B cell (primary cell): Measurements from ENCODE around the gene TSFM. TPM values are rescaled to one million over a fixed set of nuclear protein-coding genes. Genes with fewer than 3 reads are reported as not detected.

Experiments used
- ATAC-seq: fragments of 200-7000 bp; cut with Tn5 transposase; one replicate; pipeline ENCODE4 v1.10.0; 2021; ENCODE audit warnings: low read depth, mild to moderate bottlenecking, moderate number of reproducible peaks, moderate library complexity
- CTCF ChIA-PET: fragments of 350-600 bp; sonication (Branson Sonifier 250); formaldehyde crosslinking; loops from one replicate; lab custom pipeline; 2021; ENCODE audit warnings: antibody characterized with exemption, inconsistent platforms; lab: Charles Lee
- POLR2A ChIA-PET: fragments of 350-600 bp; sonication (Branson Sonifier 250); formaldehyde crosslinking; loops from one replicate; lab custom pipeline; 2021; ENCODE audit warnings: antibody characterized with exemption; lab: Charles Lee
- DNase-seq: peaks from one replicate; pipeline ENCODE4 v3.0.0; 2013
- H2AFZ ChIP-seq: 2 replicates; pipeline ENCODE4 v1.6.1; 2012; ENCODE audit warnings: mild to moderate bottlenecking, low read depth, low read length; ENCODE audit not compliant: insufficient read depth, poor library complexity, severe bottlenecking
- H3K27ac ChIP-seq, 2 donors: 1 replicate in 1 of 2; 2 replicates in 1 of 2; pipeline ENCODE4 v1.5.1; 2012 to 2013; ENCODE audit warnings: low read length in 2 of 2, mild to moderate bottlenecking in 2 of 2, moderate library complexity in 1 of 2
- H3K27me3 ChIP-seq, 4 experiments: fragments of 200-600 bp in 1 of 4; sonication (generic) in 1 of 4; replicated peaks in 1 of 4; 1 replicate in 2 of 4; 2 replicates in 2 of 4; pipeline versions ENCODE4 v1.6.1 to v1.7.0; 2013 to 2016; ENCODE audit warnings: low read length in 3 of 4, mild to moderate bottlenecking in 2 of 4, mixed read lengths in 1 of 4, moderate library complexity in 1 of 4; ENCODE audit not compliant: insufficient read depth in 4 of 4, control insufficient read depth in 3 of 4; ENCODE audit errors: control extremely low read depth in 1 of 4
- H3K36me3 ChIP-seq, 2 experiments: replicated peaks in 1 of 2; 1 replicate in 1 of 2; 2 replicates in 1 of 2; pipeline versions ENCODE4 v1.6.1 to v1.7.1; 2013; ENCODE audit warnings: low read length in 1 of 2; ENCODE audit not compliant: insufficient read depth in 2 of 2, control insufficient read depth in 1 of 2; ENCODE audit errors: control extremely low read depth in 1 of 2, extremely low read depth in 1 of 2
- H3K4me1 ChIP-seq, 2 donors: fragments of 200-600 bp in 1 of 2; sonication (generic) in 1 of 2; 1 replicate in 1 of 2; 2 replicates in 1 of 2; pipeline versions ENCODE4 v1.5.1 to v1.6.1; 2013 to 2017; ENCODE audit warnings: low read length in 2 of 2; ENCODE audit not compliant: control insufficient read depth in 2 of 2, insufficient read depth in 2 of 2
- H3K4me2 ChIP-seq: replicated peaks from 2 replicates; pipeline ENCODE3; 2012; ENCODE audit warnings: mild to moderate bottlenecking, low read depth, low read length; ENCODE audit not compliant: poor library complexity, severe bottlenecking
- H3K4me3 ChIP-seq, 5 experiments: fragments of 200-600 bp in 1 of 5; sonication (generic) in 1 of 5; 1 replicate in 3 of 5; 2 replicates in 2 of 5; pipeline versions ENCODE4 v1.5.1 to v1.7.0; 2011 to 2016; ENCODE audit warnings: low read length in 4 of 5, mild to moderate bottlenecking in 4 of 5, low read depth in 2 of 5, control low read depth in 1 of 5, moderate library complexity in 1 of 5; ENCODE audit not compliant: insufficient read depth in 1 of 5; ENCODE audit errors: control extremely low read depth in 1 of 5, extremely low read depth in 1 of 5
- H3K79me2 ChIP-seq: fragments of 200-600 bp; sonication (generic); one replicate; pipeline ENCODE4 v1.6.0; 2016; ENCODE audit warnings: low read length; ENCODE audit not compliant: control insufficient read depth, insufficient read depth
- H3K9ac ChIP-seq: fragments of 200-600 bp; sonication (generic); 2 replicates; pipeline ENCODE4 v1.6.1; 2017; ENCODE audit warnings: mild to moderate bottlenecking, low read length, moderate library complexity
- H3K9me3 ChIP-seq, 3 donors: one replicate each; pipeline versions ENCODE4 v1.6.1 to v1.7.1; 2013; ENCODE audit warnings: low read length in 2 of 3; ENCODE audit not compliant: control insufficient read depth in 2 of 3, insufficient read depth in 1 of 3; ENCODE audit errors: control extremely low read depth in 1 of 3
- H4K20me1 ChIP-seq: 2 replicates; pipeline ENCODE4 v1.6.0; 2012; ENCODE audit warnings: mild to moderate bottlenecking, low read length; ENCODE audit not compliant: insufficient read depth, control insufficient read depth, poor library complexity, severe bottlenecking
- H3K27ac Mint-ChIP-seq: one replicate; pipeline ENCODE4 v1.8.0; 2021; ENCODE audit warnings: mixed read lengths
- H3K27me3 Mint-ChIP-seq: one replicate; pipeline ENCODE4 v1.8.0; 2021; ENCODE audit warnings: mixed read lengths
- H3K4me1 Mint-ChIP-seq: one replicate; pipeline ENCODE4 v1.8.0; 2021; ENCODE audit warnings: mixed read lengths
- H3K4me3 Mint-ChIP-seq: one replicate; pipeline ENCODE4 v1.8.0; 2021; ENCODE audit warnings: mixed read lengths
- H3K9me3 Mint-ChIP-seq: one replicate; pipeline ENCODE4 v1.8.0; 2022; ENCODE audit warnings: mixed read lengths; ENCODE audit not compliant: insufficient read depth
- CTCF ChIP-seq: fragments of 200-600 bp; IDR thresholded peaks from one replicate; pipeline ENCODE4 v1.8.0; 2022; ENCODE audit warnings: antibody characterized with exemption, mild to moderate bottlenecking
- EZH2 ChIP-seq: IDR thresholded peaks from 2 replicates; pipeline ENCODE4 v1.6.1; 2012; ENCODE audit warnings: borderline replicate concordance, low read depth, mild to moderate bottlenecking, moderate library complexity, low read length; ENCODE audit not compliant: insufficient read depth, poor library complexity, severe bottlenecking
- WGBS: methylation state at CpG from one replicate; pipeline ENCODE4 v1.1.5; 2013; ENCODE audit warnings: missing lambda C conversion rate; ENCODE audit not compliant: insufficient coverage; 5-methylcytosine and 5-hydroxymethylcytosine counted together
- intact Hi-C: fragments of 100-400 bp; cut with micrococcal nuclease; formaldehyde crosslinking; loops from one replicate; pipeline ENCODE4 v1.10.0; 2022
- polyA plus RNA-seq: library from polyadenylated mRNA; depleted of rRNA; stranded (reverse); fragments of >200 nt; gene quantifications from 2 replicates; pipeline ENCODE4 v1.2.3, GENCODE V29; 2012
- total RNA-seq, 2 donors: library from RNA; stranded (reverse); fragments of 120-200 nt in 1 of 2; gene quantifications; 1 replicate in 1 of 2; 2 replicates in 1 of 2; pipeline versions ENCODE4 v1.2.3 to v1.2.4, GENCODE V29; 2013 to 2022

Gene TSFM
- total and polyA plus RNA-seq, 2 donors (not counting 1 experiment from before 2014, with no cell fraction given), result 5.6 to 20.9 TPM

GRCh38 chr12:57838594-57839302, 56.2 kb downstream of the TSFM start:
- Histone ChIP-seq H4K20me1 (peaks cover 98% of the 10 kb centered on the region), H3K9me3 (no peaks in the 10 kb centered on the region), H3K9ac (peak overlapping the region; percentile 1), H3K27ac (peak overlapping the region; percentile 30 to 84), H3K4me1 (peaks cover 96 to 99% of the 10 kb centered on the region in 2 donors), H3K36me3 (peaks cover 0 to 5% of the 10 kb centered on the region in 2 experiments), H3K4me2 (peak overlapping the region; percentile 53), H2AFZ (no peak overlapping the region), H3K27me3 (no peaks in the 10 kb centered on the region), H3K79me2 (peaks cover 97% of the 10 kb centered on the region), H3K4me3 (peak overlapping the region in 1 of 5 experiments; percentile 4)
- intact Hi-C loops, result no loop called here
- peak; percentile 34 for DNase-seq
- peak overlapping the region; percentile 88 for H3K27ac Mint-ChIP-seq
- H3K9me3 Mint-ChIP-seq, result no peaks in the 10 kb centered on the region
- WGBS, result 31% methylated on average over 6 of the region's 8 CpGs
- TF ChIP-seq CTCF (no peak), EZH2 (no peak)
- peaks cover 96% of the 10 kb centered on the region for H3K4me1 Mint-ChIP-seq
- CTCF ChIA-PET, result interaction anchor here (1.0 to 8.4 kb wide), 5 partner anchors 10 to 96 kb away, joined by 3 to 182 read pairs (median 5); no protein-coding TSS in a partner anchor
- no peak for ATAC-seq
- POLR2A ChIA-PET, result interaction anchor here (0.5 kb wide), 1 partner anchor 316 kb away, joined by 4 read pairs; no protein-coding TSS in a partner anchor
- H3K4me3 Mint-ChIP-seq, result peak overlapping the region; percentile 68
- H3K27me3 Mint-ChIP-seq, result no peaks in the 10 kb centered on the region

- DNase-seq, result no peak
- peaks cover 93% of the 10 kb centered on the region for H3K4me1 Mint-ChIP-seq
- H3K4me1 ChIP-seq, result peaks cover 94 to 99% of the 10 kb centered on the region in 2 donors
- H3K9ac ChIP-seq, result no peak overlapping the region
- H3K9me3 Mint-ChIP-seq, result no peaks in the 10 kb centered on the region
- no peak overlapping the region for H3K4me3 ChIP-seq
- 72% methylated on average over 4 of the region's 5 CpGs for WGBS
- H3K4me2 ChIP-seq, result peak overlapping the region; percentile 17
- ATAC-seq, result no peak
- H4K20me1 ChIP-seq, result peaks cover 98% of the 10 kb centered on the region
- intact Hi-C loops, result no loop called here
- no peaks in the 10 kb centered on the region for H3K27me3 ChIP-seq
- ChIA-PET POLR2A (no interaction called here), CTCF (interaction anchor here (1.0 kb wide), 1 partner anchor 55 kb away, joined by 3 read pairs; no protein-coding TSS in a partner anchor)
- H3K9me3 ChIP-seq, result no peaks in the 10 kb centered on the region
- H3K27ac Mint-ChIP-seq, result peak overlapping the region; percentile 88
- peak overlapping the region; percentile 68 for H3K4me3 Mint-ChIP-seq
- peaks cover 0 to 5% of the 10 kb centered on the region in 2 experiments for H3K36me3 ChIP-seq
- H2AFZ ChIP-seq, result no peak overlapping the region
- H3K27me3 Mint-ChIP-seq, result no peaks in the 10 kb centered on the region
- H3K79me2 ChIP-seq, result peaks cover 97% of the 10 kb centered on the region
- TF ChIP-seq EZH2 (no peak), CTCF (no peak)
- H3K27ac ChIP-seq, result peak overlapping the region; percentile 4 to 84
Observed at GRCh38 chr12:57839996-57840395, 57.4 kb downstream of the TSFM start.
